Measurements from ENCODE around the gene COASY.
"Not testable (repeated sequence)": the region's sequence is repeated elsewhere in the genome, so short reads cannot be mapped to it uniquely, and the experiment has no call there.

COASY gene

GRCh38 chr17:42574463-42574862 lies 12.5 kb downstream of the COASY start:
- DNase-seq: no peak

- no peak for DNase-seq
These were observed 15.2 kb downstream of the COASY start for GRCh38 chr17:42577140-42577531.

- DNase-seq: peak; percentile 86 to 92
These were observed 15.8 kb downstream of the COASY start, which contains the start of gene PSMC3IP for GRCh38 chr17:42577532-42578281. TSS of gene PSMC3IP (minus strand) at chr17:42577729. CDS start at chr17:42577686, 43 bp downstream.

- peak; percentile 65 to 77 for DNase-seq
These were observed 16.4 kb downstream of the COASY start for GRCh38 chr17:42578282-42578869.

GRCh38 chr17:42579794-42580551 lies 18.0 kb downstream of the COASY start:
- no peak for DNase-seq

- DNase-seq: no peak
These were observed 19.9 kb downstream of the COASY start for GRCh38 chr17:42581744-42582270.

GRCh38 chr17:42584880-42585279 lies 22.9 kb downstream of the COASY start:
- DNase-seq: no peak

GRCh38 chr17:42585353-42585752 lies 23.4 kb downstream of the COASY start:
- DNase-seq: no peak

GRCh38 chr17:42586514-42587230 lies 24.7 kb downstream of the COASY start:
- DNase-seq: no peak

GRCh38 chr17:42590886-42591285 lies 28.9 kb downstream of the COASY start:
- DNase-seq: no peak

- DNase-seq: no peak
These were observed 29.5 kb downstream of the COASY start for GRCh38 chr17:42591411-42591810.

GRCh38 chr17:42596386-42596785 lies 34.4 kb downstream of the COASY start:
- DNase-seq: no peak

- DNase-seq: no peak
These were observed 37.0 kb downstream of the COASY start for GRCh38 chr17:42598905-42599304.

- DNase-seq: no peak
These were observed 41.4 kb downstream of the COASY start for GRCh38 chr17:42603318-42603717.

GRCh38 chr17:42607769-42608168 lies 45.8 kb downstream of the COASY start:
- no peak for DNase-seq

GRCh38 chr17:42608305-42609181 lies 46.6 kb downstream of the COASY start:
- no peak for DNase-seq

- peak; percentile 96 to 98 for DNase-seq
These were observed 47.4 kb downstream of the COASY start, which contains the start of the genes RETREG3 and TUBG1 for GRCh38 chr17:42609182-42609813. TSS of gene RETREG3 (minus strand) at chr17:42609374. CDS start at chr17:42609324, 50 bp downstream. TSS of gene TUBG1 (plus strand) at chr17:42609683. CDS start at chr17:42609738, 55 bp downstream.

GRCh38 chr17:42609814-42610801 lies 48.2 kb downstream of the COASY start:
- DNase-seq: not testable (repeated sequence)

GRCh38 chr17:42612013-42612412 lies 50.1 kb downstream of the COASY start:
- DNase-seq: no peak

All from SW 1271 (cell line).